Endothelial cell (in vitro differentiated cells): ENCODE results near the gene KRTAP5-11. TPM values are rescaled to one million over a fixed set of nuclear protein-coding genes. Genes with fewer than 3 reads are reported as not detected.

Experiments
- DNase-seq: peaks from one replicate; pipeline ENCODE4 v3.0.0; 2021; ENCODE audit warnings: low spot score
- H3K27ac Mint-ChIP-seq: one replicate; pipeline ENCODE4 v1.8.0; 2021; ENCODE audit warnings: mixed read lengths, inconsistent platforms; ENCODE audit not compliant: unreplicated experiment
- H3K27me3 Mint-ChIP-seq: one replicate; pipeline ENCODE4 v1.8.0; 2021; ENCODE audit warnings: mild to moderate bottlenecking, moderate library complexity, mixed read lengths, inconsistent platforms; ENCODE audit not compliant: unreplicated experiment
- H3K36me3 Mint-ChIP-seq: one replicate; pipeline ENCODE4 v1.8.0; 2021; ENCODE audit warnings: mild to moderate bottlenecking, low read depth, mixed read lengths, inconsistent platforms; ENCODE audit not compliant: unreplicated experiment
- H3K4me1 Mint-ChIP-seq: one replicate; pipeline ENCODE4 v1.8.0; 2021; ENCODE audit warnings: mild to moderate bottlenecking, mixed read lengths, inconsistent platforms; ENCODE audit not compliant: unreplicated experiment
- H3K4me3 Mint-ChIP-seq: one replicate; pipeline ENCODE4 v1.8.0; 2021; ENCODE audit warnings: mild to moderate bottlenecking, mixed read lengths, inconsistent platforms; ENCODE audit not compliant: unreplicated experiment
- H3K9me3 Mint-ChIP-seq: one replicate; pipeline ENCODE4 v1.8.0; 2021; ENCODE audit warnings: mixed read lengths, inconsistent platforms; ENCODE audit not compliant: unreplicated experiment
- total RNA-seq: library from RNA; stranded (reverse); fragmentation: NEBNext Ultra II Directional; extraction: Animal tissue kit (Norgen Biotek cat#: 25700); gene quantifications from one replicate; pipeline ENCODE4 v1.2.1, GENCODE V29; 2021; ENCODE audit not compliant: unreplicated experiment
- TF ChIP-seq, protein P1 (sequence below): fragments of 200-600 bp; sonication (generic); IDR thresholded peaks from one replicate; pipeline ENCODE4 v1.5.0; 2021; ENCODE audit warnings: antibody characterized with exemption; ENCODE audit not compliant: unreplicated experiment

The KRTAP5-11 gene
- total RNA-seq, 1 donor from 2014 or later, result not detected

DNA sequence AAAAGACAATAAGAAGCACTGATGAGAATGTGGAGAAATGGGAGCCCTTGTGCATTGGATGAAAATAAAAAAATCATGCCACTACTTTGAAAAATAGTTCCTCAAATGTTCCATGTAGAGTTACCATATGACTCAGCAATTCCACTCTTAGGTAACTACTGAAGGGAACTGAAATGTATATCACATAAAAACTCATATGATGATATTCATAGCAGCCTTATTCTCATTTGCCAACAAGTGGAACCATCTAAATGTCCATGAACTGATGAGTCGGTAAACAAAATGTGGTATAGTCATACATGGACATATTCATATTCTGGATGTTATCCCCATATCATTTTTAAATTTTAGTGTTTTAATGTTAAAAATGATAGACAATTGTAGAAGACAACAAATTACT is 31.0 kb downstream of the KRTAP5-11 start:
- Mint-ChIP-seq H3K4me3 (no peak overlapping the region), H3K27me3 (peaks cover 8% of the 10 kb centered on the region), H3K36me3 (no peaks in the 10 kb centered on the region), H3K27ac (no peak overlapping the region), H3K9me3 (no peaks in the 10 kb centered on the region), H3K4me1 (peaks cover 41% of the 10 kb centered on the region)
- no peak for DNase-seq
- TF ChIP-seq, protein P1, sequence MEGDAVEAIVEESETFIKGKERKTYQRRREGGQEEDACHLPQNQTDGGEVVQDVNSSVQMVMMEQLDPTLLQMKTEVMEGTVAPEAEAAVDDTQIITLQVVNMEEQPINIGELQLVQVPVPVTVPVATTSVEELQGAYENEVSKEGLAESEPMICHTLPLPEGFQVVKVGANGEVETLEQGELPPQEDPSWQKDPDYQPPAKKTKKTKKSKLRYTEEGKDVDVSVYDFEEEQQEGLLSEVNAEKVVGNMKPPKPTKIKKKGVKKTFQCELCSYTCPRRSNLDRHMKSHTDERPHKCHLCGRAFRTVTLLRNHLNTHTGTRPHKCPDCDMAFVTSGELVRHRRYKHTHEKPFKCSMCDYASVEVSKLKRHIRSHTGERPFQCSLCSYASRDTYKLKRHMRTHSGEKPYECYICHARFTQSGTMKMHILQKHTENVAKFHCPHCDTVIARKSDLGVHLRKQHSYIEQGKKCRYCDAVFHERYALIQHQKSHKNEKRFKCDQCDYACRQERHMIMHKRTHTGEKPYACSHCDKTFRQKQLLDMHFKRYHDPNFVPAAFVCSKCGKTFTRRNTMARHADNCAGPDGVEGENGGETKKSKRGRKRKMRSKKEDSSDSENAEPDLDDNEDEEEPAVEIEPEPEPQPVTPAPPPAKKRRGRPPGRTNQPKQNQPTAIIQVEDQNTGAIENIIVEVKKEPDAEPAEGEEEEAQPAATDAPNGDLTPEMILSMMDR, result no peak

- no peaks in the 10 kb centered on the region for H3K9me3 Mint-ChIP-seq
- no peak overlapping the region for H3K27ac Mint-ChIP-seq
- no peaks in the 10 kb centered on the region for H3K36me3 Mint-ChIP-seq
- DNase-seq, result no peak
- peaks cover 14% of the 10 kb centered on the region for H3K27me3 Mint-ChIP-seq
- H3K4me3 Mint-ChIP-seq, result no peak overlapping the region
- peaks cover 68% of the 10 kb centered on the region for H3K4me1 Mint-ChIP-seq
- TF ChIP-seq, protein P1, result no peak
Measured at GRCh38 chr11:71548716-71549151, 33.9 kb downstream of the KRTAP5-11 start.

- H3K9me3 Mint-ChIP-seq, result no peaks in the 10 kb centered on the region
- H3K4me1 Mint-ChIP-seq, result peaks cover 68% of the 10 kb centered on the region
- H3K4me3 Mint-ChIP-seq, result peak within 1 kb of the TSS; percentile 42
- DNase-seq, result no peak
- TF ChIP-seq, protein P1, result no peak
- peak within 1 kb of the TSS; percentile 76 for H3K27ac Mint-ChIP-seq
- H3K27me3 Mint-ChIP-seq, result peaks cover 14% of the 10 kb centered on the region
- H3K36me3 Mint-ChIP-seq, result no peaks in the 10 kb centered on the region
Measured at GRCh38 chr11:71548120-71548519, 34.6 kb downstream of the KRTAP5-11 start, which contains the start of gene KRTAP5-9. KRTAP5-9 (plus strand) TSS chr11:71548420; CDS start chr11:71548658, 238 bp downstream.

- Mint-ChIP-seq H3K36me3 (peaks cover 4% of the 10 kb centered on the region), H3K27ac (peak overlapping the region; percentile 34)
Measured at GRCh38 chr11:71545405-71545966, 37.2 kb downstream of the KRTAP5-11 start.

More at GRCh38 chr11:71545405-71545966, 37.2 kb downstream of the KRTAP5-11 start:
- TF ChIP-seq, protein P1, result no peak
- Mint-ChIP-seq H3K9me3 (peaks cover 6% of the 10 kb centered on the region), H3K27me3 (peaks cover 14% of the 10 kb centered on the region), H3K4me3 (no peak overlapping the region), H3K4me1 (peaks cover 58% of the 10 kb centered on the region)
- no peak for DNase-seq
